Lung (tissue), 16 donors: ENCODE measurements around the gene IPO11. TPM values are rescaled to one million over a fixed set of nuclear protein-coding genes. Genes with fewer than 3 reads are reported as not detected.
A peak's percentile ranks its signal among the peaks of the same experiment; 100 is the strongest.

Experiments
- ATAC-seq: fragments of 200-7000 bp; cut with Tn5 transposase; one replicate; pipeline ENCODE4 v1.9.1; 2020; ENCODE audit warnings: moderate number of reproducible peaks; ENCODE audit not compliant: insufficient read depth, low FRiP score
- DNase-seq, 3 donors: peaks; one replicate each; pipeline ENCODE4 v3.0.0-alpha.2; 2013 to 2017
- H3K27ac ChIP-seq, 2 donors: one replicate each; pipeline ENCODE4 v1.5.1; 2013; ENCODE audit warnings: mild to moderate bottlenecking in 2 of 2, moderate library complexity in 2 of 2, control low read depth in 1 of 2, inconsistent platforms in 1 of 2, low read depth in 1 of 2, low read length in 1 of 2
- H3K27me3 ChIP-seq, 3 donors: one replicate each; pipeline ENCODE4 v1.5.1; 2013; ENCODE audit warnings: low read length in 2 of 3; ENCODE audit not compliant: control insufficient read depth in 3 of 3, insufficient read depth in 3 of 3
- H3K36me3 ChIP-seq, 4 donors: one replicate each; pipeline ENCODE4 v1.5.1; 2013; ENCODE audit warnings: low read length in 4 of 4, mild to moderate bottlenecking in 1 of 4, moderate library complexity in 1 of 4; ENCODE audit not compliant: control insufficient read depth in 4 of 4, insufficient read depth in 4 of 4
- H3K4me1 ChIP-seq, 5 donors: one replicate each; pipeline ENCODE4 v1.5.1; 2013; ENCODE audit warnings: low read length in 5 of 5, mild to moderate bottlenecking in 2 of 5, moderate library complexity in 1 of 5; ENCODE audit not compliant: control insufficient read depth in 5 of 5, insufficient read depth in 5 of 5
- H3K4me3 ChIP-seq: one replicate; pipeline ENCODE4 v1.5.1; 2013; ENCODE audit warnings: mild to moderate bottlenecking, control low read depth, moderate library complexity
- H3K9ac ChIP-seq, 2 donors: one replicate each; pipeline ENCODE4 v1.5.1; 2013; ENCODE audit warnings: low read length in 2 of 2, control low read depth in 1 of 2; ENCODE audit not compliant: insufficient read depth in 1 of 2
- H3K9me3 ChIP-seq, 4 donors: one replicate each; pipeline ENCODE4 v1.5.1; 2013; ENCODE audit warnings: low read length in 3 of 4, mild to moderate bottlenecking in 1 of 4, moderate library complexity in 1 of 4; ENCODE audit not compliant: control insufficient read depth in 4 of 4, insufficient read depth in 3 of 4
- WGBS, 2 donors: extraction: QIAGEN DNeasy Blood & Tissue Kit; methylation state at CpG; one replicate each; pipeline ENCODE4 v1.1.7; 2013; 5-methylcytosine and 5-hydroxymethylcytosine counted together
- long read RNA-seq, 5 donors: transcript quantifications; one replicate each; lab custom pipeline, GENCODE V29; 2026
- polyA plus RNA-seq, 2 donors: library from polyadenylated mRNA; stranded (reverse); fragments of 200-250 nt; gene quantifications; one replicate each; pipeline ENCODE4 v1.2.1, GENCODE V29; 2013
- total RNA-seq, 2 donors: library from RNA; depleted of rRNA in 1 of 2; stranded (reverse); fragments of >200 nt in 1 of 2; gene quantifications; one replicate each; pipeline ENCODE4 v1.2.1, GENCODE V29; 2014 to 2021
- TF ChIP-seq, protein P1 (sequence below): IDR thresholded peaks from 2 replicates; pipeline ENCODE4 v1.5.1; 2012; ENCODE audit warnings: mild to moderate bottlenecking; ENCODE audit errors: control extremely low read depth, extremely low read depth
- donor health status: control.
- donor health status: control.
- donor health status: Bipolar disorder and iron deficiency.
- donor health status: healthy.
- donor health status: DM: yes; HTN: yes; CAD: no.

The IPO11 gene
- total RNA-seq: 10 to 100 TPM; 28.4 to 46.6 TPM
- 10 to 100 TPM in 1 of 2 donors, 1 to 10 TPM in 1; 7.2 to 22.6 TPM for polyA plus RNA-seq
- long read RNA-seq, donor 1, full-length matches to known transcripts: 8 of 16 reads
- long read RNA-seq, donor 1, partial matches to known transcripts: 8 of 16 reads
- long read RNA-seq, donor 1, other reads (novel, unspliced or antisense): 0 of 16 reads
- long read RNA-seq, donor 2, partial matches to known transcripts: 0 of 2 reads
- long read RNA-seq, donor 2, other reads (novel, unspliced or antisense): 0 of 2 reads
- long read RNA-seq, donor 3, full-length matches to known transcripts: 2 of 2 reads
- long read RNA-seq, donor 3, partial matches to known transcripts: 0 of 2 reads
- long read RNA-seq, donor 3, other reads (novel, unspliced or antisense): 0 of 2 reads
- long read RNA-seq, donor 4, partial matches to known transcripts: 0 of 3 reads
- long read RNA-seq, donor 4, other reads (novel, unspliced or antisense): 0 of 3 reads
- long read RNA-seq, donor 5, full-length matches to known transcripts: 4 of 4 reads
- long read RNA-seq, donor 5, partial matches to known transcripts: 0 of 4 reads
- long read RNA-seq, donor 5, other reads (novel, unspliced or antisense): 0 of 4 reads

DNA sequence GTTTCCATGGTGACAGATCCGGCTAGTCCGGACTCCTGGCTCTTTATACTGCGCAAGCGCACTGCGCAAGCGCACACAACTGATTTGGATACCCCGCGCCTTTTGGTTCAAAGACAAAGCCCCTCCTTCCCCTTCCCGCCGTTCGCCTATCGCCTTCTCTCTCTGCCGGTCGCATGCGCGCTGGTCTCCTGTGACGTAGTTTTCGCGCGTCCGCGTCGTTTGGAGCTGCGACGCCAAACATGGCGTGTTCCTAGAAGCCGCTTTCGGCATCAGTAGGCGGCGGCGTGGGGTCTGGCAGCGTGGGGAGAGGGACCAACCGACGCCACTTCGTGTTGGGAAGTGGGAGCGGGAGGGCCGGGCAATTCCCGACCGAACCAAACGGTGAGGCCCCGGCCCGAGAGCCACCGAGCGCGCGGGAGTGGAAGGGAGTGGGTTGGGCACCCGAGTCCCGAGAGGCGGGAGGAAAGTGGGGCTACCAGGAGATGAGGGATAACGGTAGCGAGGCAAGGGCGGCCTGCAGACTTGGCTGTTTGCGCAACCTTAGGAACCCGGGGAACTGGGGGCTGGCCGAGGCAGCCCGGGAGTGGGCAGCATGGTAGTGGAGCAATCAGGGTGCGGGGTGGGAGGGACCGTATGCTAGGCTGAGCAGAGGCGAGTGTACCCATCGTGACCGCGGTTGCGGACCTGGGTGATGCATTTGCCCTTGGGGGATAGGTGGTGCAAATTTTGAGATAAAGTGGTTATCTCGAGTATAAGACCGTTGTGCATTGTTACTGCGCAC is at the start of gene IPO11:
IPO11 (plus strand) TSS at position 215 of the 781 bp plus-strand sequence. CDS start 24,517 bp downstream, outside the sequence.
- peak; percentile 99 for ATAC-seq
- peaks cover 0 to 18% (median 5%) of the 10 kb centered on the region in 5 donors for H3K4me1 ChIP-seq
- DNase-seq: peak; percentile 99 to 100 (median 100)

DNA sequence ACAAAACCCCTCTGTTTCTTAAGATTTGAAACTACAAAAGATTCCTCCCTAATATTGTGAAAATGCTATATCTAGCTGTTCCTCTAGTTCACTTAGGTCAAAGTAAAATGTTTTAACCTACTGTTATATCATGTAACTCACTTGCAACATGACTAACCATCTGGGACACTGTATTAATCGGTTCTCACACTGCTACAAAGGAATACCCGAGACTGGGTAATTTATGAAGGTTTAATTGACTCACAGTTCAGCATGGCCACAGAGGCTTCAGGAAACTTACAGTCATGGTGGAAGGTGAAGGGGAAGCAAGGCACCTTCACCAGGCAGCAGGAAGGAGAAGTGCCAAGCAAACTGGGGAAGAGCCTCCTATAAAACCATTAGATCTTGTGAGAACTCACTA is 43.5 kb upstream of the IPO11 start:
- DNase-seq (no peak), ATAC-seq (no peak)
- H3K36me3 ChIP-seq: peaks cover 2 to 28% (median 15%) of the 10 kb centered on the region in 4 donors
- 95 to 96% methylated on average over 2 of the region's 2 CpGs for WGBS, 2 donors
- H3K27ac ChIP-seq: no peak overlapping the region
- TF ChIP-seq, protein P1, sequence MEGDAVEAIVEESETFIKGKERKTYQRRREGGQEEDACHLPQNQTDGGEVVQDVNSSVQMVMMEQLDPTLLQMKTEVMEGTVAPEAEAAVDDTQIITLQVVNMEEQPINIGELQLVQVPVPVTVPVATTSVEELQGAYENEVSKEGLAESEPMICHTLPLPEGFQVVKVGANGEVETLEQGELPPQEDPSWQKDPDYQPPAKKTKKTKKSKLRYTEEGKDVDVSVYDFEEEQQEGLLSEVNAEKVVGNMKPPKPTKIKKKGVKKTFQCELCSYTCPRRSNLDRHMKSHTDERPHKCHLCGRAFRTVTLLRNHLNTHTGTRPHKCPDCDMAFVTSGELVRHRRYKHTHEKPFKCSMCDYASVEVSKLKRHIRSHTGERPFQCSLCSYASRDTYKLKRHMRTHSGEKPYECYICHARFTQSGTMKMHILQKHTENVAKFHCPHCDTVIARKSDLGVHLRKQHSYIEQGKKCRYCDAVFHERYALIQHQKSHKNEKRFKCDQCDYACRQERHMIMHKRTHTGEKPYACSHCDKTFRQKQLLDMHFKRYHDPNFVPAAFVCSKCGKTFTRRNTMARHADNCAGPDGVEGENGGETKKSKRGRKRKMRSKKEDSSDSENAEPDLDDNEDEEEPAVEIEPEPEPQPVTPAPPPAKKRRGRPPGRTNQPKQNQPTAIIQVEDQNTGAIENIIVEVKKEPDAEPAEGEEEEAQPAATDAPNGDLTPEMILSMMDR: no peak
- H3K4me1 ChIP-seq: no peaks in the 10 kb centered on the region
- H3K27me3 ChIP-seq: no peaks in the 10 kb centered on the region
- H3K9ac ChIP-seq: no peak overlapping the region
- H3K4me3 ChIP-seq: no peak overlapping the region
- H3K9me3 ChIP-seq: no peaks in the 10 kb centered on the region

More for the DNA sequence above, at the start of gene IPO11:
- peak within 1 kb of the TSS; percentile 36 to 89 for H3K27ac ChIP-seq
- peak within 1 kb of the TSS; percentile 100 for H3K4me3 ChIP-seq
- TF ChIP-seq, protein P1: no peak
- H3K36me3 ChIP-seq: no peaks in the 10 kb centered on the region
- H3K9ac ChIP-seq: peak within 1 kb of the TSS; percentile 76 to 98
- no peaks in the 10 kb centered on the region for H3K9me3 ChIP-seq
- no peaks in the 10 kb centered on the region for H3K27me3 ChIP-seq
- 0% methylated on average over 66 of the region's 66 CpGs for WGBS, 2 donors

DNA sequence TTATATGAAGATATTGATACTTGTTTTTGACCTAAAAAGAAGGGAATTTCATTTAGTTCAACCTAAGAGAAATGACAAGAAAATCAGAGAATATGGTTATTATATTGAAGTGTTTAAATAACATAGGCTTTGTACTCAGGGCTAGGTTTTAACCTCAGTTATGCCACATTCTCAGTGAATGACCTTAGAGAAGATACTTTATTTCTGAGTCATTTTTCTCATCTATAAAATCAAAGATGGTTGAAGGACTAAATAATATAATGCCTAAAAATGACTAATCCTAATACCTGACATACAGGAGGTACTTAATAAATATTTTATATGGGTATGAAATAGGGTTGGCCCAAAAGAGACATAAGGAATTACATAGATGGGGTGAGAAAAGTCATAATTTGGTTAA is 41.2 kb upstream of the IPO11 start:
- ATAC-seq (no peak), DNase-seq (no peak)
- H3K36me3 ChIP-seq: peaks cover 2 to 24% (median 10%) of the 10 kb centered on the region in 4 donors
- H3K4me3 ChIP-seq: no peak overlapping the region
- H3K27ac ChIP-seq: no peak overlapping the region
- H3K9me3 ChIP-seq: no peaks in the 10 kb centered on the region
- H3K9ac ChIP-seq: no peak overlapping the region
- no peaks in the 10 kb centered on the region for H3K27me3 ChIP-seq
- no peaks in the 10 kb centered on the region for H3K4me1 ChIP-seq
- TF ChIP-seq, protein P1: no peak
